Measurements from ENCODE around the gene TNNT3.

GRCh38 chr11:1924646-1925372 lies 5.3 kb downstream of the TNNT3 start:
- TF ChIP-seq, protein P1, sequence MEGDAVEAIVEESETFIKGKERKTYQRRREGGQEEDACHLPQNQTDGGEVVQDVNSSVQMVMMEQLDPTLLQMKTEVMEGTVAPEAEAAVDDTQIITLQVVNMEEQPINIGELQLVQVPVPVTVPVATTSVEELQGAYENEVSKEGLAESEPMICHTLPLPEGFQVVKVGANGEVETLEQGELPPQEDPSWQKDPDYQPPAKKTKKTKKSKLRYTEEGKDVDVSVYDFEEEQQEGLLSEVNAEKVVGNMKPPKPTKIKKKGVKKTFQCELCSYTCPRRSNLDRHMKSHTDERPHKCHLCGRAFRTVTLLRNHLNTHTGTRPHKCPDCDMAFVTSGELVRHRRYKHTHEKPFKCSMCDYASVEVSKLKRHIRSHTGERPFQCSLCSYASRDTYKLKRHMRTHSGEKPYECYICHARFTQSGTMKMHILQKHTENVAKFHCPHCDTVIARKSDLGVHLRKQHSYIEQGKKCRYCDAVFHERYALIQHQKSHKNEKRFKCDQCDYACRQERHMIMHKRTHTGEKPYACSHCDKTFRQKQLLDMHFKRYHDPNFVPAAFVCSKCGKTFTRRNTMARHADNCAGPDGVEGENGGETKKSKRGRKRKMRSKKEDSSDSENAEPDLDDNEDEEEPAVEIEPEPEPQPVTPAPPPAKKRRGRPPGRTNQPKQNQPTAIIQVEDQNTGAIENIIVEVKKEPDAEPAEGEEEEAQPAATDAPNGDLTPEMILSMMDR (IDR thresholded peaks at IDR 0.05; ENCODE audit: insufficient read depth, low read length) = no peak
- TF ChIP-seq REST (IDR thresholded peaks at IDR 0.05; ENCODE audit: insufficient replicate concordance, low read depth) = no peak
- no peak for TF ChIP-seq SPI1 (IDR thresholded peaks at IDR 0.05; ENCODE audit: borderline replicate concordance, low read depth)
- TF ChIP-seq POLR2AphosphoS5 (IDR thresholded peaks at IDR 0.05; ENCODE audit: low read depth) = no peak
- TF ChIP-seq GABPA (IDR thresholded peaks at IDR 0.05; ENCODE audit: low read depth) = no peak
